Testis (tissue), 2 donors: ENCODE measurements around the gene MSRB1.

Source experiments
- POLR2A ChIP-seq: fragments of 450-650 bp; IDR thresholded peaks from one replicate; pipeline ENCODE4 v1.6.1; 2017; ENCODE audit warnings: antibody characterized with exemption, mild to moderate bottlenecking, moderate library complexity
- TF ChIP-seq, protein P1 (sequence below), 3 experiments: fragments of 450-650 bp in 2 of 3; fragments of 200-600 bp in 1 of 3; sonication (generic) in 1 of 3; IDR thresholded peaks; one replicate each; pipeline ENCODE4 v1.5.1; 2016 to 2019; ENCODE audit warnings: antibody characterized with exemption in 3 of 3, mild to moderate bottlenecking in 2 of 3, moderate library complexity in 1 of 3

DNA sequence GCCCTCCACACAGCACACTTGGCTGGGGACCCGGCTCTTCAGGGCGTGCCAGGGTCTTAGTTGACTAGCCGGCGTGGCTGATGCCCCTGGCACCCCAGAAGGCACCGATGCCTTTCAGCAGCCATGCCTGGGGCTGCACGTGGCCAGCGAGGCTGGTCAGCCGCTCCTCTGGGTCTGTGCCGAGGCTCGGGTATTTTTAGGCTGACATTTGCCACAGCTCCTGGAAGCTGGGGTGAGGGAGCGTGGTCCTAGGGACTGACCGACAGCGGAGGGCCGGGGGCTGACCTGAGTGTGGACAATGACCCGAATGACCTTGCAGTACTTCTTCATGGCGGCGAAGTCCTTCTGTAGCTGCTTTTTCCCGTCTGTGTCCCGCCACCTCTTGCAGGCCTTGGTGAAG lies 7.6 kb upstream of the MSRB1 start:
- TF ChIP-seq, protein P1, sequence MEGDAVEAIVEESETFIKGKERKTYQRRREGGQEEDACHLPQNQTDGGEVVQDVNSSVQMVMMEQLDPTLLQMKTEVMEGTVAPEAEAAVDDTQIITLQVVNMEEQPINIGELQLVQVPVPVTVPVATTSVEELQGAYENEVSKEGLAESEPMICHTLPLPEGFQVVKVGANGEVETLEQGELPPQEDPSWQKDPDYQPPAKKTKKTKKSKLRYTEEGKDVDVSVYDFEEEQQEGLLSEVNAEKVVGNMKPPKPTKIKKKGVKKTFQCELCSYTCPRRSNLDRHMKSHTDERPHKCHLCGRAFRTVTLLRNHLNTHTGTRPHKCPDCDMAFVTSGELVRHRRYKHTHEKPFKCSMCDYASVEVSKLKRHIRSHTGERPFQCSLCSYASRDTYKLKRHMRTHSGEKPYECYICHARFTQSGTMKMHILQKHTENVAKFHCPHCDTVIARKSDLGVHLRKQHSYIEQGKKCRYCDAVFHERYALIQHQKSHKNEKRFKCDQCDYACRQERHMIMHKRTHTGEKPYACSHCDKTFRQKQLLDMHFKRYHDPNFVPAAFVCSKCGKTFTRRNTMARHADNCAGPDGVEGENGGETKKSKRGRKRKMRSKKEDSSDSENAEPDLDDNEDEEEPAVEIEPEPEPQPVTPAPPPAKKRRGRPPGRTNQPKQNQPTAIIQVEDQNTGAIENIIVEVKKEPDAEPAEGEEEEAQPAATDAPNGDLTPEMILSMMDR (IDR thresholded peaks at IDR 0.05), result no peak
- TF ChIP-seq POLR2A, result no peak
